ENCODE data around the gene DSTN.

The DSTN gene

DNA sequence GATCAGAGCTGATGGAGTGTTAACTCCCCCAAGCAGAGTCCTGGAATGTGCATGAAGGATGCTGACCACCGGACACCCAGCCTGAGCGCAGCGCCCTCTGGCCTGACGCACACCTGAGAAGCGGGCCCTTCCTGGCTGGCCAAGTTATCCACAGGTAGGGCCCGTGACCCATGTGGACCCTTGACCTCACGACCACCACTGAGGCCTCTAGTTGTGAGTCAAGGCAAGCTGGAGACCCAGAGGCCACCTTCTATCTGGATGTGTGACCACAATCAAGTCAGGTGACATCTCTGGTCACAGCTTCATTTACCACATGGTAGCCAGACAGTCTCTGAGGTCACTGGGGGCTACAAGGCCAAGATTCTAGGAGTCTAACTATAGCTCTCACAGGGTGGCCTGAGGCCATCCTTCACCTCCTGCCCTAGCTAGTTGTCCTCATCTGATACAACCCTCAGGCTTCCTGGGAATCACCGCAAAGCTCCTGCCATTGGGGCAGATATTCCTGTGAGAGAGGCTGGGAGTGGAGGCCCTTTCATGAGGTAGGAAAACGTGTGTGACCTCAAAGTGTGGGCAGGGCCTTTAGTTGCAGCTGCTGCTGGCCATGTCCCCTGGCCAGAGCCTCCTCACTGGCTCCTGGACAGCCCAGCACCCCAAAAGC is 53.1 kb downstream of the DSTN start:
- Mint-ChIP-seq H3K9me3 (no peaks in the 10 kb centered on the region), H3K4me1 (no peaks in the 10 kb centered on the region), H3K4me3 (no peak overlapping the region), H3K36me3 (peaks cover 24% of the 10 kb centered on the region), H3K27ac (no peak overlapping the region), H3K27me3 (no peaks in the 10 kb centered on the region)
- CTCF ChIA-PET = interaction anchor here (1.1 kb wide), 1 partner anchor 8 kb away, joined by 4 read pairs; no protein-coding TSS in a partner anchor
- peak; percentile 16 for DNase-seq

- Mint-ChIP-seq H3K4me3 (no peak overlapping the region), H3K9me3 (no peaks in the 10 kb centered on the region), H3K36me3 (peaks cover 25% of the 10 kb centered on the region), H3K4me1 (no peaks in the 10 kb centered on the region), H3K27ac (peak overlapping the region; percentile 57), H3K27me3 (no peaks in the 10 kb centered on the region)
- CTCF ChIA-PET = no interaction called here
- DNase-seq = no peak
Observed at GRCh38 chr20:17624070-17624469, 54.2 kb downstream of the DSTN start.

DNA sequence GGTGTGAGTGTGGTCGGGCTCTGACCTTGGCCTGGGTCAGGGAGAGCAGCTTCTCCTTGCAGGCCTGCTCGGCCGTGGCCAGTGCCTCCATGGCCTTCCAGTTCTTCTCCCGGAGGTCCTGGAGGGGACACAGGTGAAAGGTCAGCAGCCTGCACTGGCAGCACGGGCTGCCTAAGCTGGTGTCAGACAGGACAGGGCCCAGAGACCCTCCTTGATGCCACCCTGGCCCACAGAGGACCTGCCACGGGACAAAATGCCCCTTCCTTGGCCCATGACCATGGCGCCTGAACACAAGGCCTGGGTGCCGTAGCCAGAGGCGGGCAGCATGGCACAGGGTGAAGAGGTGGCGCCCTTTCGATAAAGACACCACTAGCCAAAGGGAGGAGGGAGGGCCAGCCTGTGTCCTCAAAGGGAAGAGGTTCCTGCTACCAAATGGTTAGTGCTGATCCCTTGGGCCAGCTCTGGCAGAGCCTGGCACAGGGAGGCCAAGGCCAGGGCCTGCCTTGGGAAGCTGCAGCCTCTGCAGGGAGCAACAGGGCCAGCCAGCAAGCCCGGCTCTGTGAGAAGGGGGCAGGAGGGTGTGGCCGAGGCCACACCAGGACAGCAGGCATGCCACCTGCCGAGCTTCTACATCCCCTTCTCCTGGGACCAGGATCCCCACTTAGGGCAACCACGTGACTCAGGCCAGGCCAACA is 54.8 kb downstream of the DSTN start:
- Mint-ChIP-seq H3K4me3 (no peak overlapping the region), H3K9me3 (no peaks in the 10 kb centered on the region), H3K27me3 (no peaks in the 10 kb centered on the region), H3K27ac (no peak overlapping the region), H3K36me3 (peaks cover 23% of the 10 kb centered on the region), H3K4me1 (no peaks in the 10 kb centered on the region)
- CTCF ChIA-PET = interaction anchor here (1.1 kb wide), 1 partner anchor 87 kb away, joined by 5 read pairs; no protein-coding TSS in a partner anchor
- no peak for DNase-seq

DNA sequence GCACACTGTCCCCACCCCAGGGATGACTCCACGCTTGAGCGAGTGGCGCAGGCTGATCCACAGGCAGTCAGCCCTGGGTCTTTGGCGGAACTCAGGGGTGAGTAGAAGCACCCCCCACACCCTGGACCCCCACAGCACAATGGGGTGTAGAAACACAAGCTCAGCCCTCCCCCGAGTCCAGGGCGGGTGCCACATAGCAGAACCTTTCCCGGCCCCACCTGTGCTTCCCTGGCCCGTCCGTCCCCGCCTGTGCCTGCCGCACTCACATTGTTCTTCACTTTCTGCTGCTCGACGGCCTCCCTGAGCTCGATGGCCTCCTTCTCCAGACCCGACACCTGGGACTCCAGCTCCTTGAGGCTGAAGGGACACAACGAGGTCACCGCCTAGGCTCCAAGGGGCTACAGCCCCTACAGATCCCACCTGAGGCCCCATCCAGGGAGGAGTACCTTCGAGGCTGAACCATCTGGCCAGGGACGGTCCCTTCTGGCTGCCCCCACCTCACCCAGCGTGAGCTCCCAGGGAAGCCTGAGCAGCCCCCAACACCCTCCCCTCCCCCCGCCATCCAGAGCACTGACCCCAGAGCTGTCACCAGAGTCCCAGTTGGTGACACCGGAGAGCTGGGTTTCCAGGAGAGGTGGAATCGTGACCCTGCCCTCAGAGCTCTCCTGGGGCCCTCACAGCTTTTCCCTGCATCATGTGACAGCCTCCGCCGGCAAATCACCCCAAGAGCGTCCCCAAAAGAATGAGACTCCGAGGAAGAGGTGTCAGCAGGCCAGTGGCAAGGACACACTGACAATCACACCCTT is 55.6 kb downstream of the DSTN start:
- Mint-ChIP-seq H3K4me3 (no peak overlapping the region), H3K4me1 (no peaks in the 10 kb centered on the region), H3K27me3 (no peaks in the 10 kb centered on the region), H3K9me3 (no peaks in the 10 kb centered on the region), H3K36me3 (peaks cover 21% of the 10 kb centered on the region), H3K27ac (no peak overlapping the region)
- no peak for DNase-seq
- CTCF ChIA-PET = interaction anchor here (1.1 kb wide), 1 partner anchor 88 kb away, joined by 5 read pairs; no protein-coding TSS in a partner anchor

DNA sequence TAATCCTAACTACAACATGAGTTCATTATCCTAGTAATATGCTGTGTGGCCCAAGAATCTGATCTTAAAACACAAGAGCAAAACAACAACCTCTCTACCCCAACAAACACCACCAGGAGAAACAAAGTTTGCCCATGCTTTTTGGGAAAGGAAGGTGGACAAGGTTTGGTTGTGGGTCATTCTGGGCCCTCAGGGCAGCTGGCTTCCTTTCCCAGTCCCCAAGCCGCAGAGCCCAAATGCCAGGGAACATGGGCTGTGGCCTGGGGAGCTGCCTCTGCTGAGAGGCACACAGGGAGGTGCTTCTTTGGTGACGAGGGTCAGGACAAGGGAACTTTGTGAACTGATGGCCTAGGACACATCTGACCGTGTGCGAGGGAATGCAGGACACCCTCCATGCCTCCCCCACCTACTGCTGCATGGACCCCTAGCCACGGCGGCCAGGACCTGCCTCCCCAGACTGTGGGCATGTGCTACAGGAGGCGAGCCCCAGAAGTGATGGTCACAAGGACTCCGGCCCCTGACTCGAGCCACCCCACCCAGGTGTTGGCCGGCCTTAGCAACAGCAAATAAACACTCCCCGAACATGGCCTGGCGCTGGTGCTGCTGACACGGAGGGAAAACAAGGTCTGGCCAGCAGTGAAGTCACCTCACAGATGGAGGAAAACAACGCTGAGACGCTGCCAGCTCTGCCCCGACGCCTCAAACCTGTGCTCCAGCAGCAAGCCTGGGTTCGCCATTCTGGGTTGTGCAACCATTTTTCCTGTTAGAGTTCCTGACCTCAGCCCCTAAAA is 56.5 kb downstream of the DSTN start:
- CTCF ChIA-PET = no interaction called here
- Mint-ChIP-seq H3K27me3 (no peaks in the 10 kb centered on the region), H3K36me3 (peaks cover 21% of the 10 kb centered on the region), H3K9me3 (no peaks in the 10 kb centered on the region), H3K4me3 (no peak overlapping the region), H3K4me1 (no peaks in the 10 kb centered on the region), H3K27ac (no peak overlapping the region)
- no peak for DNase-seq

GRCh38 chr20:17627101-17627955 is 57.5 kb downstream of the DSTN start:
- Mint-ChIP-seq H3K4me3 (no peak overlapping the region), H3K27me3 (no peaks in the 10 kb centered on the region), H3K9me3 (no peaks in the 10 kb centered on the region), H3K36me3 (peaks cover 17% of the 10 kb centered on the region), H3K4me1 (no peaks in the 10 kb centered on the region), H3K27ac (no peak overlapping the region)
- CTCF ChIA-PET = interaction anchor here (0.9 to 1.0 kb wide), 2 partner anchors 24 to 91 kb away, joined by 3 read pairs; no protein-coding TSS in a partner anchor
- DNase-seq = no peak

GRCh38 chr20:17628101-17628841 is 58.4 kb downstream of the DSTN start:
- no peaks in the 10 kb centered on the region for H3K27me3 Mint-ChIP-seq
- H3K27ac Mint-ChIP-seq = no peak overlapping the region
- H3K36me3 Mint-ChIP-seq = peaks cover 17% of the 10 kb centered on the region
- no peaks in the 10 kb centered on the region for H3K9me3 Mint-ChIP-seq
- no peak overlapping the region for H3K4me3 Mint-ChIP-seq
- CTCF ChIA-PET = interaction anchor here (0.9 to 1.0 kb wide), 2 partner anchors 23 to 91 kb away, joined by 3 read pairs; no protein-coding TSS in a partner anchor
- no peaks in the 10 kb centered on the region for H3K4me1 Mint-ChIP-seq
- no peak for DNase-seq

- H3K4me1 Mint-ChIP-seq = no peaks in the 10 kb centered on the region
- no peaks in the 10 kb centered on the region for H3K9me3 Mint-ChIP-seq
- H3K4me3 Mint-ChIP-seq = no peak overlapping the region
- no peaks in the 10 kb centered on the region for H3K27me3 Mint-ChIP-seq
- H3K27ac Mint-ChIP-seq = no peak overlapping the region
- H3K36me3 Mint-ChIP-seq = peaks cover 15% of the 10 kb centered on the region
- DNase-seq = no peak
- CTCF ChIA-PET = no interaction called here
Observed at GRCh38 chr20:17629025-17629424, 59.1 kb downstream of the DSTN start.

GRCh38 chr20:17629678-17630089 is 59.8 kb downstream of the DSTN start:
- DNase-seq = no peak
- no peak overlapping the region for H3K27ac Mint-ChIP-seq
- CTCF ChIA-PET = interaction anchor here (0.8 kb wide), 1 partner anchor 19 kb away, joined by 3 read pairs; no protein-coding TSS in a partner anchor
- peaks cover 16% of the 10 kb centered on the region for H3K36me3 Mint-ChIP-seq
- no peaks in the 10 kb centered on the region for H3K9me3 Mint-ChIP-seq
- no peaks in the 10 kb centered on the region for H3K27me3 Mint-ChIP-seq
- H3K4me1 Mint-ChIP-seq = no peaks in the 10 kb centered on the region
- H3K4me3 Mint-ChIP-seq = no peak overlapping the region

DNA sequence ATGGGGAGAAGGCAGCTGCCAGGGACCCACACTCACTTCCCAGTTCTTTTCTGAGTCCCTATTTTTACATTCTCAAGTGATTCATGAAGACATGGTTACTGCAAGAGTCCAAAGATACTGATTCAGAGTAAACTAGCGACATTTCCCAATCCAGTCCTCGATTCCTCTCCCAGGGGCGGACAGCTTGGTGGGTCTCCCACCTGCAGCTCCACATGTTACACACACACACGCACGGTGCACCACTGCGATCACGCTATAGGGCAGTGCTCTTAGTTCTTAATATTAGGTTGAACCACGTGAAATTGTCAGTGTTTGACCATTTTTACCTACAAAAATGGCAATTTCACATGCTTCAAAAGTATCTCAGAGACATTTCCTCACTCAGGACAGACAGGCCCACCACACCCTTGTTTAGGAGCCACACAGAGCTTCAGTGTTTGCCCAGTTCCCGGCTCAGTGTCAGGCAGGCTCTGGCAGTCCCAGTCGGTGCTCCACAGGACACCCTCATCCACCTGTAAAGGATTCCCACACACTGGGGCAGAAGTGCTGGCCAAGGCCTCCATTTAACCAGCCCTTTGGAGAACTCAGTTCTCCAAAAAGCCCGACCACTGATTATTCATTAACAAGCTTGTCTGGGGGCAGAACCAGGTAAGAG is 60.4 kb downstream of the DSTN start:
- Mint-ChIP-seq H3K27me3 (no peaks in the 10 kb centered on the region), H3K27ac (no peak overlapping the region), H3K4me3 (no peak overlapping the region), H3K36me3 (peaks cover 18% of the 10 kb centered on the region), H3K9me3 (no peaks in the 10 kb centered on the region), H3K4me1 (no peaks in the 10 kb centered on the region)
- DNase-seq = no peak
- CTCF ChIA-PET = interaction anchor here (0.8 to 1.6 kb wide), 2 partner anchors 8 to 19 kb away, joined by 3 to 4 read pairs; no protein-coding TSS in a partner anchor

GRCh38 chr20:17630806-17631195 is 60.9 kb downstream of the DSTN start:
- H3K4me3 Mint-ChIP-seq = no peak overlapping the region
- peaks cover 17% of the 10 kb centered on the region for H3K36me3 Mint-ChIP-seq
- no peak for DNase-seq
- CTCF ChIA-PET = interaction anchor here (0.8 to 1.6 kb wide), 2 partner anchors 8 to 20 kb away, joined by 3 to 4 read pairs; no protein-coding TSS in a partner anchor
- H3K4me1 Mint-ChIP-seq = no peaks in the 10 kb centered on the region
- H3K27ac Mint-ChIP-seq = no peak overlapping the region
- H3K9me3 Mint-ChIP-seq = no peaks in the 10 kb centered on the region
- no peaks in the 10 kb centered on the region for H3K27me3 Mint-ChIP-seq

All from activated naive CD4-positive, alpha-beta T cell treated with anti-CD3 and anti-CD28 coated beads, Interleukin-2, amount 10 ng/mL, durations not matched to agents 7 days and 5 days (primary cell).